ENCODE measurements around the gene XRCC3.
A peak's percentile ranks its signal among the peaks of the same experiment; 100 is the strongest.

The XRCC3 gene

DNA sequence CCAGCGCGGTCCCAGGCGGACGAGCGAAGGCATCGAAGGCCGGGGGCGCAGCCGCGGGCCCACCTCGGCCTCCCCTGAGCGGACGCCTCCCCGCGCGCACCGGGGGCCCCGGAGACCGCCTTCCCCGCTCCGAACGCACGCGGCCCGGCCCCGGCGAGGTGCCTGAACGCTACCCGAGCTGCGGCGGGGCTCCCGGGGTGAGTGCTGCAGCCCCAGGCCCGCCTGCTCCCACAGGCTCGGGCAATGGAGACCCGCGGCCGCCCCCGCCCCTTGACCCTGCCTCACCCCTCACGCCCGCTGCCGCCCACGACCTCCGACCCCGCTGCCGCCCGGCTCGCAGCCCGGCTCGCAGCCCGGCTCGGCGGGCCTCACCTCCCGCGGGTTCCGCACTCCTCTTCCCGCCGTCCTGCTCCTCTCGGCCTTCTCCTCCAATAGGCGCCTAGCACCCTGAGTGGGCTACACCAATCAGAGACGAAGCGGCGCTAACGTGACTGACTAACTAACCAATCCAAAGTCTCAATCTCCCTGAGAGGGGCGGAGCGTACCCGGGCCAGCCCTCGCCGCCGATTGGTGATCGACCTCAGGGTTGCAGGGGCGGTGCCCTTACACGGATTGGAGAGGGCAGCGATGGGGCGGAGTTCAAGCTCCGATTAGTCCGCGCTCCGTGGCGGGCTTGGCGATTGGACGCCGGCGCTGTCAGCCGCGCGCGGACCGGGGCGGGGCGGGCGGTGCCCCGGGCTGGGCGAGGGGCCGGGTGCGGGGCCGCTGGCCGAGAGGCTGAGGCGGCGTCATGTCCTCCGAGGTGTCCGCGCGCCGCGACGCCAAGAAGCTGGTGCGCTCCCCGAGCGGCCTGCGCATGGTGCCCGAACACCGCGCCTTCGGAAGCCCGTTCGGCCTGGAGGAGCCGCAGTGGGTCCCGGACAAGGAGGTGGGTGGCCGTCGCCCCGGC is at the start of gene XRCC3, which contains the start of gene ZFYVE21 (continued):
- TF ChIP-seq ZNF292 (tag by site-specific recombination; IDR thresholded peaks at IDR 0.05; ENCODE audit: borderline replicate concordance, low read depth), result no peak
- TF ChIP-seq WT1 (tag by site-specific recombination; IDR thresholded peaks at IDR 0.05), result no peak
- TF ChIP-seq ZNF626 (tag by site-specific recombination; IDR thresholded peaks at IDR 0.05), result no peak
- TF ChIP-seq ZNF169 (tag by site-specific recombination; IDR thresholded peaks at IDR 0.05), result no peak
- TF ChIP-seq ZNF792 (tag by site-specific recombination; IDR thresholded peaks at IDR 0.05), result no peak
- TF ChIP-seq GLI4 (tag by site-specific recombination; IDR thresholded peaks at IDR 0.05), result no peak
- TF ChIP-seq, protein P1, sequence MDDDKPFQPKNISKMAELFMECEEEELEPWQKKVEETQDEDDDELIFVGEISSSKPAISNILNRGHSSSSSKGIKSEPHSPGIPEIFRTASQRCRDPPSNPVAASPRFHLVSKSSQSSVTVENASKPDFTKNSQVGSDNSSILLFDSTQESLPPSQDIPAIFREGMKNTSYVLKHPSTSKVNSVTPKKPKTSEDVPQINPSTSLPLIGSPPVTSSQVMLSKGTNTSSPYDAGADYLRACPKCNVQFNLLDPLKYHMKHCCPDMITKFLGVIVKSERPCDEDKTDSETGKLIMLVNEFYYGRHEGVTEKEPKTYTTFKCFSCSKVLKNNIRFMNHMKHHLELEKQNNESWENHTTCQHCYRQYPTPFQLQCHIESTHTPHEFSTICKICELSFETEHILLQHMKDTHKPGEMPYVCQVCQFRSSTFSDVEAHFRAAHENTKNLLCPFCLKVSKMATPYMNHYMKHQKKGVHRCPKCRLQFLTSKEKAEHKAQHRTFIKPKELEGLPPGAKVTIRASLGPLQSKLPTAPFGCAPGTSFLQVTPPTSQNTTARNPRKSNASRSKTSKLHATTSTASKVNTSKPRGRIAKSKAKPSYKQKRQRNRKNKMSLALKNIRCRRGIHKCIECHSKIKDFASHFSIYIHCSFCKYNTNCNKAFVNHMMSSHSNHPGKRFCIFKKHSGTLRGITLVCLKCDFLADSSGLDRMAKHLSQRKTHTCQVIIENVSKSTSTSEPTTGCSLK (tag by site-specific recombination; IDR thresholded peaks at IDR 0.05), result no peak
- no peak for TF ChIP-seq ZNF423 (tag by site-specific recombination; IDR thresholded peaks at IDR 0.05)
- no peak for TF ChIP-seq ZNF146 (tag by site-specific recombination; IDR thresholded peaks at IDR 0.05)
- TF ChIP-seq, protein P2, sequence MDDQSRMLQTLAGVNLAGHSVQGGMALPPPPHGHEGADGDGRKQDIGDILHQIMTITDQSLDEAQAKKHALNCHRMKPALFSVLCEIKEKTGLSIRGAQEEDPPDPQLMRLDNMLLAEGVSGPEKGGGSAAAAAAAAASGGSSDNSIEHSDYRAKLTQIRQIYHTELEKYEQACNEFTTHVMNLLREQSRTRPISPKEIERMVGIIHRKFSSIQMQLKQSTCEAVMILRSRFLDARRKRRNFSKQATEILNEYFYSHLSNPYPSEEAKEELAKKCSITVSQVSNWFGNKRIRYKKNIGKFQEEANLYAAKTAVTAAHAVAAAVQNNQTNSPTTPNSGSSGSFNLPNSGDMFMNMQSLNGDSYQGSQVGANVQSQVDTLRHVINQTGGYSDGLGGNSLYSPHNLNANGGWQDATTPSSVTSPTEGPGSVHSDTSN (CRISPR knock-in tag; IDR thresholded peaks at IDR 0.05), result peak; percentile 93
- no peak for TF ChIP-seq TCF7L2 (IDR thresholded peaks at IDR 0.05; ENCODE audit: borderline replicate concordance, low read depth, low read length)
- no peak for TF ChIP-seq MZF1 (tag by site-specific recombination; IDR thresholded peaks at IDR 0.05; ENCODE audit: borderline replicate concordance)
- no peak for TF ChIP-seq ZNF404 (tag by site-specific recombination; IDR thresholded peaks at IDR 0.05)
- TF ChIP-seq ZNF354C (tag by site-specific recombination; IDR thresholded peaks at IDR 0.05; ENCODE audit: borderline replicate concordance, low read depth), result no peak
- TF ChIP-seq ZNF324 (tag by site-specific recombination; IDR thresholded peaks at IDR 0.05), result no peak
- TF ChIP-seq HIC1 (tag by site-specific recombination; IDR thresholded peaks at IDR 0.05), result no peak
- TF ChIP-seq ZNF16 (tag by site-specific recombination; IDR thresholded peaks at IDR 0.05; ENCODE audit: low read depth), result no peak
- no peak for TF ChIP-seq ZNF157 (tag by site-specific recombination; IDR thresholded peaks at IDR 0.05)
- no peak for TF ChIP-seq SALL2 (tag by site-specific recombination; IDR thresholded peaks at IDR 0.05; ENCODE audit: borderline replicate concordance)
- no peak for TF ChIP-seq ZFP3 (tag by site-specific recombination; IDR thresholded peaks at IDR 0.05; ENCODE audit: low read depth)
- TF ChIP-seq HOXD13 (CRISPR knock-in tag; IDR thresholded peaks at IDR 0.05; ENCODE audit: borderline replicate concordance), result no peak
- TF ChIP-seq, protein P3, sequence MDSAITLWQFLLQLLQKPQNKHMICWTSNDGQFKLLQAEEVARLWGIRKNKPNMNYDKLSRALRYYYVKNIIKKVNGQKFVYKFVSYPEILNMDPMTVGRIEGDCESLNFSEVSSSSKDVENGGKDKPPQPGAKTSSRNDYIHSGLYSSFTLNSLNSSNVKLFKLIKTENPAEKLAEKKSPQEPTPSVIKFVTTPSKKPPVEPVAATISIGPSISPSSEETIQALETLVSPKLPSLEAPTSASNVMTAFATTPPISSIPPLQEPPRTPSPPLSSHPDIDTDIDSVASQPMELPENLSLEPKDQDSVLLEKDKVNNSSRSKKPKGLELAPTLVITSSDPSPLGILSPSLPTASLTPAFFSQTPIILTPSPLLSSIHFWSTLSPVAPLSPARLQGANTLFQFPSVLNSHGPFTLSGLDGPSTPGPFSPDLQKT (IDR thresholded peaks at IDR 0.05; ENCODE audit: borderline replicate concordance, low read depth, low read length), result no peak
- TF ChIP-seq ZNF366 (tag by site-specific recombination; conservative IDR thresholded peaks at IDR 0.05), result peak; percentile 84
- TF ChIP-seq ZNF350 (tag by site-specific recombination; IDR thresholded peaks at IDR 0.05), result no peak
- TF ChIP-seq ZNF658 (tag by site-specific recombination; IDR thresholded peaks at IDR 0.05), result no peak
- TF ChIP-seq ZNF501 (tag by site-specific recombination; IDR thresholded peaks at IDR 0.05), result no peak
- no peak for TF ChIP-seq ZNF621 (tag by site-specific recombination; IDR thresholded peaks at IDR 0.05)
- no peak; the same call in 1 of the 2 replicates for TF ChIP-seq ZNF10 (tag by site-specific recombination; IDR thresholded peaks at IDR 0.05)
- no peak for TF ChIP-seq ZNF2 (tag by site-specific recombination; IDR thresholded peaks at IDR 0.05)
- TF ChIP-seq, protein P4, sequence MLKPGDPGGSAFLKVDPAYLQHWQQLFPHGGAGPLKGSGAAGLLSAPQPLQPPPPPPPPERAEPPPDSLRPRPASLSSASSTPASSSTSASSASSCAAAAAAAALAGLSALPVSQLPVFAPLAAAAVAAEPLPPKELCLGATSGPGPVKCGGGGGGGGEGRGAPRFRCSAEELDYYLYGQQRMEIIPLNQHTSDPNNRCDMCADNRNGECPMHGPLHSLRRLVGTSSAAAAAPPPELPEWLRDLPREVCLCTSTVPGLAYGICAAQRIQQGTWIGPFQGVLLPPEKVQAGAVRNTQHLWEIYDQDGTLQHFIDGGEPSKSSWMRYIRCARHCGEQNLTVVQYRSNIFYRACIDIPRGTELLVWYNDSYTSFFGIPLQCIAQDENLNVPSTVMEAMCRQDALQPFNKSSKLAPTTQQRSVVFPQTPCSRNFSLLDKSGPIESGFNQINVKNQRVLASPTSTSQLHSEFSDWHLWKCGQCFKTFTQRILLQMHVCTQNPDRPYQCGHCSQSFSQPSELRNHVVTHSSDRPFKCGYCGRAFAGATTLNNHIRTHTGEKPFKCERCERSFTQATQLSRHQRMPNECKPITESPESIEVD (tag by site-specific recombination; IDR thresholded peaks at IDR 0.05), result no peak
- no peak for TF ChIP-seq GLI2 (tag by site-specific recombination; IDR thresholded peaks at IDR 0.05; ENCODE audit: borderline replicate concordance, low read depth)
- TF ChIP-seq ZNF560 (tag by site-specific recombination; IDR thresholded peaks at IDR 0.05; ENCODE audit: borderline replicate concordance), result no peak
- TF ChIP-seq KLF8 (tag by site-specific recombination; IDR thresholded peaks at IDR 0.05), result peak; percentile 82

Measured in HEK293 (cell line).